PC-9 (cell line): Measurements from ENCODE around the gene STYXL1. TPM values are rescaled to one million over a fixed set of nuclear protein-coding genes. Genes with fewer than 3 reads are reported as not detected.

Experiments
- BruUV-seq: library from RNA; stranded (reverse); fragments of 400-500 nt; replicated peaks from 2 replicates; lab custom pipeline; 2021; lab: Mats Ljungman, UMichigan
- CTCF ChIA-PET: fragments of 300-600 bp; sonication (Branson Sonifier 250); formaldehyde crosslinking; loops from one replicate; lab custom pipeline; 2022; ENCODE audit warnings: antibody characterized with exemption; lab: Charles Lee
- POLR2A ChIA-PET: fragments of 300-600 bp; sonication (Branson Sonifier 250); formaldehyde crosslinking; loops from one replicate; lab custom pipeline; 2022; ENCODE audit warnings: antibody characterized with exemption; ENCODE audit not compliant: unreplicated experiment; lab: Charles Lee
- DNase-seq, 2 experiments: peaks; one replicate each; pipeline versions ENCODE4 v3.0.0 to v3.0.0-alpha.2; 2015 to 2022; ENCODE audit warnings: mixed read lengths in 1 of 2
- H2AFZ ChIP-seq: fragments of 200-600 bp; sonication (generic); 2 replicates; pipeline ENCODE4 v1.8.1; 2017; ENCODE audit warnings: antibody characterized with exemption
- H3F3A ChIP-seq: fragments of 200-600 bp; sonication (generic); 2 replicates; pipeline ENCODE4 v1.8.1; 2017; ENCODE audit warnings: antibody characterized with exemption, mild to moderate bottlenecking, low read depth; ENCODE audit not compliant: insufficient read depth
- H3K27ac ChIP-seq: fragments of 200-600 bp; sonication (generic); 2 replicates; pipeline ENCODE4 v1.6.1; 2016; ENCODE audit warnings: mixed run types
- H3K27me3 ChIP-seq: fragments of 200-600 bp; sonication (generic); 2 replicates; pipeline ENCODE4 v1.6.1; 2016; ENCODE audit warnings: low read depth, mixed run types; ENCODE audit not compliant: insufficient read depth
- H3K36me3 ChIP-seq: fragments of 200-600 bp; sonication (generic); 2 replicates; pipeline ENCODE4 v1.6.1; 2016; ENCODE audit warnings: low read depth, mixed run types
- H3K4me1 ChIP-seq: fragments of 200-600 bp; sonication (generic); replicated peaks from 2 replicates; pipeline ENCODE4 v1.6.1; 2016; ENCODE audit warnings: mixed run types; ENCODE audit not compliant: insufficient read depth
- H3K4me2 ChIP-seq: fragments of 200-600 bp; sonication (generic); 2 replicates; pipeline ENCODE4 v1.6.1; 2017; ENCODE audit warnings: mixed run types
- H3K4me3 ChIP-seq: fragments of 200-600 bp; sonication (generic); 2 replicates; pipeline ENCODE4 v1.6.1; 2016; ENCODE audit warnings: mixed run types
- H3K79me2 ChIP-seq: fragments of 200-600 bp; sonication (generic); 2 replicates; pipeline ENCODE4 v1.6.1; 2017; ENCODE audit warnings: low read depth, mixed run types
- H3K9me2 ChIP-seq: fragments of 200-600 bp; sonication (generic); 2 replicates; pipeline ENCODE4 v1.8.1; 2017; ENCODE audit warnings: mild to moderate bottlenecking; ENCODE audit not compliant: insufficient read depth
- H3K9me3 ChIP-seq: fragments of 200-600 bp; sonication (generic); 2 replicates; pipeline ENCODE4 v1.8.1; 2016; ENCODE audit warnings: low read depth; ENCODE audit not compliant: insufficient read depth
- H4K20me1 ChIP-seq: fragments of 200-600 bp; sonication (generic); 2 replicates; pipeline ENCODE4 v1.8.1; 2017; ENCODE audit not compliant: insufficient read depth
- CTCF ChIP-seq: fragments of 200-600 bp; sonication (generic); conservative IDR thresholded peaks from 2 replicates; pipeline ENCODE4 v1.6.1; 2017; ENCODE audit warnings: mixed run types, antibody characterized with exemption, mild to moderate bottlenecking, moderate library complexity
- EZH2 ChIP-seq: fragments of 200-600 bp; sonication (generic); IDR thresholded peaks from 2 replicates; pipeline ENCODE4 v1.8.0; 2017; ENCODE audit warnings: antibody characterized with exemption, low read depth
- intact Hi-C: fragments of 100-400 bp; cut with micrococcal nuclease; formaldehyde crosslinking; loops from one replicate; pipeline ENCODE4 v1.10.0; 2022; ENCODE audit not compliant: unreplicated experiment
- total RNA-seq: library from RNA; stranded (reverse); gene quantifications from 2 replicates; pipeline ENCODE4 v1.2.3, GENCODE V29; 2021

Gene STYXL1
- total RNA-seq, 1 experiment from 2014 or later, result 77.7 TPM

- H3K27me3 ChIP-seq, result no peaks in the 10 kb centered on the region
- TF ChIP-seq EZH2 (no peak), CTCF (no peak)
- no peaks in the 10 kb centered on the region for H3K9me2 ChIP-seq
- peak overlapping the region; percentile 76; the same call in 1 of the 2 replicates for H3K27ac ChIP-seq
- peaks cover 50% of the 10 kb centered on the region for H3K4me1 ChIP-seq
- H3F3A ChIP-seq, result peaks cover 59% of the 10 kb centered on the region
- intact Hi-C loops, result no loop called here
- no peak overlapping the region for H2AFZ ChIP-seq
- peak overlapping the region; percentile 72; the same call in 1 of the 2 replicates for H3K4me2 ChIP-seq
- no peaks in the 10 kb centered on the region for H3K79me2 ChIP-seq
- peaks cover 3% of the 10 kb centered on the region for H3K9me3 ChIP-seq
- H4K20me1 ChIP-seq, result no peaks in the 10 kb centered on the region
- BruUV-seq, result no TSS peak
- H3K4me3 ChIP-seq, result no peak overlapping the region
- H3K36me3 ChIP-seq, result peaks cover 13% of the 10 kb centered on the region
- ChIA-PET POLR2A (no interaction called here), CTCF (no interaction called here)
- DNase-seq, result no peak
Observed at GRCh38 chr7:75955331-75955955, 92.4 kb downstream of the STYXL1 start.

GRCh38 chr7:75953931-75954330, 93.9 kb downstream of the STYXL1 start:
- Histone ChIP-seq H3K4me1 (peaks cover 44% of the 10 kb centered on the region), H3K9me2 (no peaks in the 10 kb centered on the region), H2AFZ (no peak overlapping the region), H3K27ac (no peak overlapping the region), H3K4me2 (no peak overlapping the region), H4K20me1 (no peaks in the 10 kb centered on the region), H3K4me3 (no peak overlapping the region), H3K79me2 (0 out of 2 replicates have a peak, but pooled peaks cover 4% of the 10 kb centered on the region), H3F3A (peaks cover 52% of the 10 kb centered on the region), H3K36me3 (peaks cover 13% of the 10 kb centered on the region), H3K9me3 (peaks cover 3% of the 10 kb centered on the region), H3K27me3 (no peaks in the 10 kb centered on the region)
- POLR2A ChIA-PET, result no interaction called here
- CTCF ChIA-PET, result no interaction called here
- TF ChIP-seq CTCF (no peak), EZH2 (no peak)
- DNase-seq, result no peak
- no TSS peak for BruUV-seq
- intact Hi-C loops, result no loop called here

GRCh38 chr7:75953431-75953830, 94.4 kb downstream of the STYXL1 start:
- Histone ChIP-seq H3K27me3 (no peaks in the 10 kb centered on the region), H3F3A (peaks cover 48% of the 10 kb centered on the region), H3K79me2 (peaks cover 8% of the 10 kb centered on the region; the same call in 1 of the 2 replicates), H3K9me2 (no peaks in the 10 kb centered on the region), H3K4me1 (peaks cover 39% of the 10 kb centered on the region), H4K20me1 (no peaks in the 10 kb centered on the region), H2AFZ (no peak overlapping the region), H3K9me3 (peaks cover 3% of the 10 kb centered on the region), H3K27ac (no peak overlapping the region), H3K36me3 (peaks cover 13% of the 10 kb centered on the region), H3K4me2 (no peak overlapping the region), H3K4me3 (no peak overlapping the region)
- no peak for DNase-seq
- ChIA-PET POLR2A (no interaction called here), CTCF (no interaction called here)
- no TSS peak for BruUV-seq
- intact Hi-C loops, result no loop called here
- no peak for TF ChIP-seq CTCF
- no peak for TF ChIP-seq EZH2
